Astrocyte (in vitro differentiated cells and primary cell): Measurements from ENCODE around the gene IFT27. TPM values are rescaled to one million over a fixed set of nuclear protein-coding genes. Genes with fewer than 3 reads are reported as not detected.

ENCODE experiments used
- DNase-seq: peaks from one replicate; pipeline ENCODE4 v3.0.0-alpha.2; 2010; ENCODE audit warnings: low read depth
- FAIRE-seq: peaks from 2 replicates; lab custom pipeline; 2011; peaks lifted over from hg19 to GRCh38; lab: Jason Lieb, UNC
- H2AFZ ChIP-seq: 2 replicates; pipeline ENCODE4 v1.6.0; 2012; ENCODE audit warnings: low read depth, low read length, inconsistent platforms
- H3K27ac ChIP-seq: 2 replicates; pipeline ENCODE4 v1.5.1; 2011; ENCODE audit warnings: low read depth, low read length, inconsistent platforms
- H3K27me3 ChIP-seq: 2 replicates; pipeline ENCODE4 v1.6.0; 2011; ENCODE audit warnings: low read length, inconsistent platforms; ENCODE audit not compliant: insufficient read depth
- H3K36me3 ChIP-seq: 2 replicates; pipeline ENCODE4 v1.5.1; 2011; ENCODE audit warnings: low read length, inconsistent platforms; ENCODE audit not compliant: insufficient read depth
- H3K4me1 ChIP-seq: 2 replicates; pipeline ENCODE4 v1.5.1; 2011; ENCODE audit warnings: low read length, inconsistent platforms; ENCODE audit not compliant: insufficient read depth
- H3K4me2 ChIP-seq: 2 replicates; pipeline ENCODE4 v1.6.0; 2012; ENCODE audit warnings: low read length, inconsistent platforms
- H3K4me3 ChIP-seq: 2 replicates; pipeline ENCODE4 v1.5.1; 2011; ENCODE audit warnings: low read depth, mild to moderate bottlenecking, low read length, inconsistent platforms; ENCODE audit not compliant: insufficient read depth
- H3K79me2 ChIP-seq: 2 replicates; pipeline ENCODE4 v1.6.0; 2012; ENCODE audit warnings: mild to moderate bottlenecking, low read length, inconsistent platforms; ENCODE audit not compliant: insufficient read depth
- H3K9ac ChIP-seq: 2 replicates; pipeline ENCODE4 v1.6.0; 2012; ENCODE audit warnings: mild to moderate bottlenecking, low read length, inconsistent platforms
- H3K9me3 ChIP-seq: 2 replicates; pipeline ENCODE4 v1.5.1; 2012; ENCODE audit warnings: low read depth, mild to moderate bottlenecking, low read length, inconsistent platforms; ENCODE audit not compliant: insufficient read depth
- H4K20me1 ChIP-seq: 2 replicates; pipeline ENCODE4 v1.6.0; 2012; ENCODE audit warnings: low read length, inconsistent platforms; ENCODE audit not compliant: insufficient read depth
- H3K27ac Mint-ChIP-seq: one replicate; pipeline ENCODE4 v1.8.0; 2021; ENCODE audit warnings: mild to moderate bottlenecking, mixed read lengths; ENCODE audit not compliant: unreplicated experiment
- H3K27me3 Mint-ChIP-seq: one replicate; pipeline ENCODE4 v1.8.0; 2021; ENCODE audit warnings: low read depth, mixed read lengths; ENCODE audit not compliant: unreplicated experiment
- H3K36me3 Mint-ChIP-seq: one replicate; pipeline ENCODE4 v1.8.0; 2021; ENCODE audit warnings: low read depth, mixed read lengths; ENCODE audit not compliant: unreplicated experiment
- H3K4me1 Mint-ChIP-seq: one replicate; pipeline ENCODE4 v1.8.0; 2021; ENCODE audit warnings: low read depth, mixed read lengths; ENCODE audit not compliant: unreplicated experiment
- H3K4me3 Mint-ChIP-seq: one replicate; pipeline ENCODE4 v1.8.0; 2021; ENCODE audit warnings: mild to moderate bottlenecking, moderate library complexity, mixed read lengths; ENCODE audit not compliant: unreplicated experiment
- H3K9me3 Mint-ChIP-seq: one replicate; pipeline ENCODE4 v1.8.0; 2021; ENCODE audit warnings: mild to moderate bottlenecking, mixed read lengths; ENCODE audit not compliant: unreplicated experiment
- EZH2 ChIP-seq: IDR thresholded peaks from 2 replicates; pipeline ENCODE4 v1.6.1; 2012; ENCODE audit warnings: mild to moderate bottlenecking, low read length, inconsistent platforms; ENCODE audit not compliant: insufficient read depth
- total RNA-seq: library from RNA; stranded (reverse); gene quantifications from 2 replicates; pipeline ENCODE4 v1.2.1, GENCODE V29; 2021
- TF ChIP-seq, protein P1 (sequence below): IDR thresholded peaks from 2 replicates; pipeline ENCODE4 v1.5.1; 2011; ENCODE audit warnings: low read depth, mild to moderate bottlenecking, inconsistent platforms, low read length, moderate library complexity; ENCODE audit not compliant: insufficient read depth

The IFT27 gene
- total RNA-seq, 1 donor from 2014 or later = 30.1 TPM

DNA sequence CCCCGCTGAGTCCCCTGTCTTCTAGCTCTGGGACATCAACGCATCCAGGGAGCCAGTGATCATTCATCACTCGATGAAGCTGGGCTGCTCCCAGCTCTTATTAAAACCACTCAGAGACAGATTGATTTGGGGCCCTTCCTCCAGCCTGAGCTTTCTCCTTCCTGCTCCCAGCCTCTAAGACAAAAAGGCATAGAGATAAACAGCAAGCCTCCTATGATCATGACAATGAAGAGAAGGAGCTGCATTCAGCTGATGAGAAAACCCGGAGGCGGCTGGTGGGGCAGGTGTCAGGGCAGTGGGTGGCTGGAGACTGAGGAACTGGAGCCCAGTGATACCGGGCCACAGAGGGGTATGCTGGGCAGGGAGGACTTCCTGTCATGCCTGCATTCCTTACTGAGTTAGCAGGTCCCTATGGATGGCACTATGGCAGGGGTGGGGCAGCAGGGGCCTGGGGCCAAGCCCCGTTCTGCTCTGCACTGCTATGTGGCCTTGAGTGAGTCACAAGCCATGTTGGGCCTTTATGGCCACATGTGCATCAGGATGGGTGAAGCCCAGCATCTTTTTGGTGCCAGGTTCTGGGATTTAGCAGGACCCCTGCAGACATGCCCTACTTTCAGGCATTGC lies 20.7 kb upstream of the IFT27 start:
- H3K27me3 ChIP-seq = peaks cover 11% of the 10 kb centered on the region
- Mint-ChIP-seq H3K4me1 (no peaks in the 10 kb centered on the region), H3K4me3 (no peak overlapping the region), H3K27me3 (peaks cover 31% of the 10 kb centered on the region), H3K9me3 (no peaks in the 10 kb centered on the region), H3K27ac (no peak overlapping the region), H3K36me3 (no peaks in the 10 kb centered on the region)
- no peaks in the 10 kb centered on the region for H3K4me1 ChIP-seq
- TF ChIP-seq, protein P1, sequence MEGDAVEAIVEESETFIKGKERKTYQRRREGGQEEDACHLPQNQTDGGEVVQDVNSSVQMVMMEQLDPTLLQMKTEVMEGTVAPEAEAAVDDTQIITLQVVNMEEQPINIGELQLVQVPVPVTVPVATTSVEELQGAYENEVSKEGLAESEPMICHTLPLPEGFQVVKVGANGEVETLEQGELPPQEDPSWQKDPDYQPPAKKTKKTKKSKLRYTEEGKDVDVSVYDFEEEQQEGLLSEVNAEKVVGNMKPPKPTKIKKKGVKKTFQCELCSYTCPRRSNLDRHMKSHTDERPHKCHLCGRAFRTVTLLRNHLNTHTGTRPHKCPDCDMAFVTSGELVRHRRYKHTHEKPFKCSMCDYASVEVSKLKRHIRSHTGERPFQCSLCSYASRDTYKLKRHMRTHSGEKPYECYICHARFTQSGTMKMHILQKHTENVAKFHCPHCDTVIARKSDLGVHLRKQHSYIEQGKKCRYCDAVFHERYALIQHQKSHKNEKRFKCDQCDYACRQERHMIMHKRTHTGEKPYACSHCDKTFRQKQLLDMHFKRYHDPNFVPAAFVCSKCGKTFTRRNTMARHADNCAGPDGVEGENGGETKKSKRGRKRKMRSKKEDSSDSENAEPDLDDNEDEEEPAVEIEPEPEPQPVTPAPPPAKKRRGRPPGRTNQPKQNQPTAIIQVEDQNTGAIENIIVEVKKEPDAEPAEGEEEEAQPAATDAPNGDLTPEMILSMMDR = no peak
- no peak for TF ChIP-seq EZH2
- H3K9me3 ChIP-seq = no peaks in the 10 kb centered on the region
- no peak overlapping the region for H2AFZ ChIP-seq
- no peak overlapping the region for H3K4me2 ChIP-seq
- no peak for DNase-seq
- H3K79me2 ChIP-seq = no peaks in the 10 kb centered on the region
- H3K27ac ChIP-seq = no peak overlapping the region
- H3K9ac ChIP-seq = no peak overlapping the region
- no peaks in the 10 kb centered on the region for H3K36me3 ChIP-seq
- H3K4me3 ChIP-seq = no peak overlapping the region
- H4K20me1 ChIP-seq = no peaks in the 10 kb centered on the region
- no peak for FAIRE-seq

- H3K9ac ChIP-seq = no peak overlapping the region
- no peak overlapping the region for H2AFZ ChIP-seq
- H3K79me2 ChIP-seq = no peaks in the 10 kb centered on the region
- no peaks in the 10 kb centered on the region for H3K4me1 Mint-ChIP-seq
- H3K36me3 Mint-ChIP-seq = no peaks in the 10 kb centered on the region
- H3K27me3 Mint-ChIP-seq = peaks cover 33% of the 10 kb centered on the region
- no peak overlapping the region for H3K4me3 ChIP-seq
- no peak overlapping the region for H3K27ac Mint-ChIP-seq
- TF ChIP-seq, protein P1 = no peak
- no peak for TF ChIP-seq EZH2
- no peaks in the 10 kb centered on the region for H3K36me3 ChIP-seq
- H3K27me3 ChIP-seq = peaks cover 19% of the 10 kb centered on the region
- H3K4me1 ChIP-seq = no peaks in the 10 kb centered on the region
- H3K27ac ChIP-seq = no peak overlapping the region
- DNase-seq = no peak
- no peak overlapping the region for H3K4me3 Mint-ChIP-seq
- H4K20me1 ChIP-seq = no peaks in the 10 kb centered on the region
- no peak for FAIRE-seq
- H3K9me3 Mint-ChIP-seq = no peaks in the 10 kb centered on the region
- H3K4me2 ChIP-seq = no peak overlapping the region
- no peaks in the 10 kb centered on the region for H3K9me3 ChIP-seq
Observed at GRCh38 chr22:36795633-36796032, 19.7 kb upstream of the IFT27 start.

- H3K79me2 ChIP-seq = no peaks in the 10 kb centered on the region
- Mint-ChIP-seq H3K4me3 (no peak overlapping the region), H3K27ac (no peak overlapping the region), H3K36me3 (no peaks in the 10 kb centered on the region), H3K27me3 (peaks cover 52% of the 10 kb centered on the region), H3K9me3 (no peaks in the 10 kb centered on the region), H3K4me1 (no peaks in the 10 kb centered on the region)
- H3K27me3 ChIP-seq = peaks cover 37% of the 10 kb centered on the region
- TF ChIP-seq, protein P1 = no peak
- TF ChIP-seq EZH2 = no peak
- no peaks in the 10 kb centered on the region for H3K9me3 ChIP-seq
- FAIRE-seq (no peak), DNase-seq (no peak)
- H3K4me3 ChIP-seq = no peak overlapping the region
- no peak overlapping the region for H3K27ac ChIP-seq
- no peaks in the 10 kb centered on the region for H4K20me1 ChIP-seq
- no peaks in the 10 kb centered on the region for H3K4me1 ChIP-seq
- no peaks in the 10 kb centered on the region for H3K36me3 ChIP-seq
- H3K4me2 ChIP-seq = no peak overlapping the region
- H3K9ac ChIP-seq = no peak overlapping the region
- no peak overlapping the region for H2AFZ ChIP-seq
Observed at GRCh38 chr22:36790648-36791047, 14.7 kb upstream of the IFT27 start.
